PFSK-1 (cell line): ENCODE results near the gene ZCCHC10.

Experiments used
- FOXP2 ChIP-seq: optimal IDR thresholded peaks from 2 replicates; pipeline ENCODE3; 2011; ENCODE audit warnings: borderline replicate concordance, control low read depth, inconsistent platforms; ENCODE audit not compliant: insufficient read depth; ENCODE audit errors: extremely low read length, extremely low read depth
- POLR2AphosphoS5 ChIP-seq: IDR thresholded peaks from 2 replicates; pipeline ENCODE4 v1.6.1; 2012; ENCODE audit warnings: low read depth, mild to moderate bottlenecking, control low read depth, low read length, moderate library complexity
- SIN3A ChIP-seq: IDR thresholded peaks from 2 replicates; pipeline ENCODE4 v1.6.1; 2012; ENCODE audit warnings: mild to moderate bottlenecking, low read length, moderate library complexity, borderline replicate concordance; ENCODE audit not compliant: insufficient read depth
- TAF1 ChIP-seq: IDR thresholded peaks from 2 replicates; pipeline ENCODE4 v1.6.1; 2012; ENCODE audit warnings: low read length, control low read depth, borderline replicate concordance; ENCODE audit not compliant: insufficient read depth
- TF ChIP-seq, protein P1 (sequence below), 2 experiments: IDR thresholded peaks; 2 replicates each; pipeline versions ENCODE4 v1.6.1 to v1.8.0; 2011 to 2012; ENCODE audit warnings: low read depth in 2 of 2, low read length in 2 of 2, control low read depth in 1 of 2, inconsistent platforms in 1 of 2, mild to moderate bottlenecking in 1 of 2, moderate library complexity in 1 of 2; ENCODE audit not compliant: insufficient read depth in 1 of 2

ZCCHC10 gene

DNA sequence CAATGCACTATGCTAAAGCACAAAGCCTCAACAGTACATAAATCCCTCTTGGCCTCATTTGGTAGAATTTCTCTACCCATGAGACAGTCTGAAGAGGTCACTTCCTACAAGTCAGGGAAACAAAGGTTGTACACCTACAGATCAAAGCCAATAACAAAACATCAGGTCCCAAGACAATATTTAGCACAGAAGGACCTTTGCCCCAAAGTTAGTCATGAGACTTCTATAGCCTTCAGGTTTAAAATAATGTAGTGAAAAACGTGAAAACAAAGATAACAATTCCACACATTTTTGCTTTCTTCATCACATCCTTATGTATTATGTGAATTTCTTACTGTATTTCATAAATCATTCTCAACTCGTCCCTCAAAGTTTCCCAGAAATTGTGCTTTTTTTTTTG, 78.7 kb downstream of the ZCCHC10 start:
- TF ChIP-seq SIN3A (no peak), FOXP2 (no peak), TAF1 (no peak), POLR2AphosphoS5 (no peak)
- TF ChIP-seq, protein P1, sequence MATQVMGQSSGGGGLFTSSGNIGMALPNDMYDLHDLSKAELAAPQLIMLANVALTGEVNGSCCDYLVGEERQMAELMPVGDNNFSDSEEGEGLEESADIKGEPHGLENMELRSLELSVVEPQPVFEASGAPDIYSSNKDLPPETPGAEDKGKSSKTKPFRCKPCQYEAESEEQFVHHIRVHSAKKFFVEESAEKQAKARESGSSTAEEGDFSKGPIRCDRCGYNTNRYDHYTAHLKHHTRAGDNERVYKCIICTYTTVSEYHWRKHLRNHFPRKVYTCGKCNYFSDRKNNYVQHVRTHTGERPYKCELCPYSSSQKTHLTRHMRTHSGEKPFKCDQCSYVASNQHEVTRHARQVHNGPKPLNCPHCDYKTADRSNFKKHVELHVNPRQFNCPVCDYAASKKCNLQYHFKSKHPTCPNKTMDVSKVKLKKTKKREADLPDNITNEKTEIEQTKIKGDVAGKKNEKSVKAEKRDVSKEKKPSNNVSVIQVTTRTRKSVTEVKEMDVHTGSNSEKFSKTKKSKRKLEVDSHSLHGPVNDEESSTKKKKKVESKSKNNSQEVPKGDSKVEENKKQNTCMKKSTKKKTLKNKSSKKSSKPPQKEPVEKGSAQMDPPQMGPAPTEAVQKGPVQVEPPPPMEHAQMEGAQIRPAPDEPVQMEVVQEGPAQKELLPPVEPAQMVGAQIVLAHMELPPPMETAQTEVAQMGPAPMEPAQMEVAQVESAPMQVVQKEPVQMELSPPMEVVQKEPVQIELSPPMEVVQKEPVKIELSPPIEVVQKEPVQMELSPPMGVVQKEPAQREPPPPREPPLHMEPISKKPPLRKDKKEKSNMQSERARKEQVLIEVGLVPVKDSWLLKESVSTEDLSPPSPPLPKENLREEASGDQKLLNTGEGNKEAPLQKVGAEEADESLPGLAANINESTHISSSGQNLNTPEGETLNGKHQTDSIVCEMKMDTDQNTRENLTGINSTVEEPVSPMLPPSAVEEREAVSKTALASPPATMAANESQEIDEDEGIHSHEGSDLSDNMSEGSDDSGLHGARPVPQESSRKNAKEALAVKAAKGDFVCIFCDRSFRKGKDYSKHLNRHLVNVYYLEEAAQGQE (IDR thresholded peaks at IDR 0.05; ENCODE audit: insufficient read depth in 1 of 2, low read depth in 2 of 2, low read length in 2 of 2) = no peak
